Testis (tissue), 2 donors: ENCODE data around the gene GPR17.

ENCODE experiments used
- POLR2A ChIP-seq: fragments of 450-650 bp; IDR thresholded peaks from one replicate; pipeline ENCODE4 v1.6.1; 2017; ENCODE audit warnings: antibody characterized with exemption, mild to moderate bottlenecking, moderate library complexity
- TF ChIP-seq, protein P1 (sequence below), 3 experiments: fragments of 450-650 bp in 2 of 3; fragments of 200-600 bp in 1 of 3; sonication (generic) in 1 of 3; IDR thresholded peaks; one replicate each; pipeline ENCODE4 v1.5.1; 2016 to 2019; ENCODE audit warnings: antibody characterized with exemption in 3 of 3, mild to moderate bottlenecking in 2 of 3, moderate library complexity in 1 of 3

DNA sequence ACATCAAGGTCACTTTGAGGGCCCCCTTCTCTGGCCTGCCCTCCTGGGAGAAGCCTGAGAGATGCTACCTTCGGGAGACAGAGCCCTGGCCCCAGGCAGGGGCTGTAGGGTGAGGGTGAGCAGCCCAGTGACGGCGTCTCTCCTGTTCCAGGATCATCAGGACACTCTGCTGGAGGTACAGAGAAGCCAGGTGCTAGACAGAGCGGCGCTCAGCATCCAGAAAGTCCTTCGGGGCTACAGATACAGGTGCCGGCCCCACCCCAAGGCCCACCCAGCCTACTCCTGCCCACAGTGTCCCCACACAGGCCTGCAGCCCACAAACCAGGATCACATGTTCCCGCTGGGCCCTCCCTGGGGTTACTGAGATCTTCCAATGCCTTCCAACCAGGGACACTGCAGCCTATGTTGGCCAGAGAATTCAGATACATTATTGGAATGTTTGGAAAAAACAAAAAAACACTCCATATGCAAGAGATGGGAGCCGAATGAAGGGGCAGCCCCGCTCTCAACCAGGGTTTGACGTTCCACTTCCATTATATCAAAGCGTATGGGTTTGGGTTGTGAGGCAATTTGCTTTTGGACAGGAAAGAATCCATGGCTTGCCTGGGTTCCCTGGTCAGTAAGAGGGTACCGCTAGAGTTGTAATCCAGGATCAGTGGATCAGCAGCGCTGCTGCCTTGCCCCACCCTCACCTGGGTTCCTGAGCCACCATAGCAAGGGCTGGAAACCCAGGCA is 49.5 kb upstream of the GPR17 start:
- no peak for TF ChIP-seq POLR2A
- TF ChIP-seq, protein P1, sequence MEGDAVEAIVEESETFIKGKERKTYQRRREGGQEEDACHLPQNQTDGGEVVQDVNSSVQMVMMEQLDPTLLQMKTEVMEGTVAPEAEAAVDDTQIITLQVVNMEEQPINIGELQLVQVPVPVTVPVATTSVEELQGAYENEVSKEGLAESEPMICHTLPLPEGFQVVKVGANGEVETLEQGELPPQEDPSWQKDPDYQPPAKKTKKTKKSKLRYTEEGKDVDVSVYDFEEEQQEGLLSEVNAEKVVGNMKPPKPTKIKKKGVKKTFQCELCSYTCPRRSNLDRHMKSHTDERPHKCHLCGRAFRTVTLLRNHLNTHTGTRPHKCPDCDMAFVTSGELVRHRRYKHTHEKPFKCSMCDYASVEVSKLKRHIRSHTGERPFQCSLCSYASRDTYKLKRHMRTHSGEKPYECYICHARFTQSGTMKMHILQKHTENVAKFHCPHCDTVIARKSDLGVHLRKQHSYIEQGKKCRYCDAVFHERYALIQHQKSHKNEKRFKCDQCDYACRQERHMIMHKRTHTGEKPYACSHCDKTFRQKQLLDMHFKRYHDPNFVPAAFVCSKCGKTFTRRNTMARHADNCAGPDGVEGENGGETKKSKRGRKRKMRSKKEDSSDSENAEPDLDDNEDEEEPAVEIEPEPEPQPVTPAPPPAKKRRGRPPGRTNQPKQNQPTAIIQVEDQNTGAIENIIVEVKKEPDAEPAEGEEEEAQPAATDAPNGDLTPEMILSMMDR (IDR thresholded peaks at IDR 0.05): no peak
